Measurements from ENCODE around the gene SUB1.

The SUB1 gene

GRCh38 chr5:32589942-32590869, 4.8 kb downstream of the SUB1 start:
- Histone ChIP-seq H3K27ac (no peak overlapping the region), H3K4me3 (ENCODE audit: low read depth, low read length) (no peak overlapping the region), H3K27me3 (replicated peaks) (no peaks in the 10 kb centered on the region), H3K36me3 (replicated peaks) (peaks cover 39% of the 10 kb centered on the region)
- in situ Hi-C loops (cut with HindIII; ENCODE audit: low pct_ligation_motif_present, low sequenced_read_pairs): no loop called here
- peak; percentile 66 for DNase-seq
- TF ChIP-seq, protein P1, sequence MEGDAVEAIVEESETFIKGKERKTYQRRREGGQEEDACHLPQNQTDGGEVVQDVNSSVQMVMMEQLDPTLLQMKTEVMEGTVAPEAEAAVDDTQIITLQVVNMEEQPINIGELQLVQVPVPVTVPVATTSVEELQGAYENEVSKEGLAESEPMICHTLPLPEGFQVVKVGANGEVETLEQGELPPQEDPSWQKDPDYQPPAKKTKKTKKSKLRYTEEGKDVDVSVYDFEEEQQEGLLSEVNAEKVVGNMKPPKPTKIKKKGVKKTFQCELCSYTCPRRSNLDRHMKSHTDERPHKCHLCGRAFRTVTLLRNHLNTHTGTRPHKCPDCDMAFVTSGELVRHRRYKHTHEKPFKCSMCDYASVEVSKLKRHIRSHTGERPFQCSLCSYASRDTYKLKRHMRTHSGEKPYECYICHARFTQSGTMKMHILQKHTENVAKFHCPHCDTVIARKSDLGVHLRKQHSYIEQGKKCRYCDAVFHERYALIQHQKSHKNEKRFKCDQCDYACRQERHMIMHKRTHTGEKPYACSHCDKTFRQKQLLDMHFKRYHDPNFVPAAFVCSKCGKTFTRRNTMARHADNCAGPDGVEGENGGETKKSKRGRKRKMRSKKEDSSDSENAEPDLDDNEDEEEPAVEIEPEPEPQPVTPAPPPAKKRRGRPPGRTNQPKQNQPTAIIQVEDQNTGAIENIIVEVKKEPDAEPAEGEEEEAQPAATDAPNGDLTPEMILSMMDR (IDR thresholded peaks at IDR 0.05; ENCODE audit: low read depth, low read length, missing control alignments): peak; percentile 56

DNA sequence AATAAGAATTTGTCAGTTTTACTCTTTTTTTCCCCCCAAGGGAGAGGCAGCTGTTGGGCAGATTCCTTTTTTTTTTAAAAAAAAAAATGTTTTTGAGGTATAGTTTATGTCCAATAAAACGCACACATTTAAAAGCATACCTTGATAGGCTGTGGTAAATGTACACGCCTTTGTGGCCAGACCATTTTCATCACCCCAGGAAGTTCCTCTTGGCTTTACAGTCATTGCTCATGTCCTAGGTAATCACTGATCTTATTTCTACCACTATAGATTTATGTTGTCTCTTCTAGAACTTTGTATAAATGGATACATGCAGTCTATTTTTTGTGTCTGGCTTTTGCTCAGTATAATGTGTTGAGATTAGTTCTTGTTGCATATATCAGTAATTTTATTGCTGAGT, 9.8 kb downstream of the SUB1 start:
- TF ChIP-seq, protein P1 (IDR thresholded peaks at IDR 0.05; ENCODE audit: low read depth, low read length, missing control alignments): no peak
- in situ Hi-C loops (cut with HindIII; ENCODE audit: low pct_ligation_motif_present, low sequenced_read_pairs): no loop called here
- Histone ChIP-seq H3K4me3 (ENCODE audit: low read depth, low read length) (no peak overlapping the region), H3K27me3 (replicated peaks) (no peaks in the 10 kb centered on the region), H3K36me3 (replicated peaks) (peaks cover 54% of the 10 kb centered on the region), H3K27ac (no peak overlapping the region)
- DNase-seq: no peak

GRCh38 chr5:32597041-32597629, 11.8 kb downstream of the SUB1 start:
- TF ChIP-seq, protein P1 (IDR thresholded peaks at IDR 0.05; ENCODE audit: low read depth, low read length, missing control alignments): no peak
- no peak for DNase-seq
- Histone ChIP-seq H3K27ac (no peak overlapping the region), H3K4me3 (ENCODE audit: low read depth, low read length) (no peak overlapping the region), H3K36me3 (replicated peaks) (peaks cover 44% of the 10 kb centered on the region), H3K27me3 (replicated peaks) (no peaks in the 10 kb centered on the region)
- in situ Hi-C loops (cut with HindIII; ENCODE audit: low pct_ligation_motif_present, low sequenced_read_pairs): no loop called here

GRCh38 chr5:32598260-32598937, 13.0 kb downstream of the SUB1 start:
- H3K27me3 ChIP-seq (replicated peaks): no peaks in the 10 kb centered on the region
- no peak overlapping the region for H3K27ac ChIP-seq
- TF ChIP-seq, protein P1 (IDR thresholded peaks at IDR 0.05; ENCODE audit: low read depth, low read length, missing control alignments): no peak
- in situ Hi-C loops (cut with HindIII; ENCODE audit: low pct_ligation_motif_present, low sequenced_read_pairs): no loop called here
- no peak for DNase-seq
- peaks cover 36% of the 10 kb centered on the region for H3K36me3 ChIP-seq (replicated peaks)
- H3K4me3 ChIP-seq (ENCODE audit: low read depth, low read length): no peak overlapping the region

- H3K36me3 ChIP-seq (replicated peaks): peaks cover 32% of the 10 kb centered on the region
- TF ChIP-seq, protein P1 (IDR thresholded peaks at IDR 0.05; ENCODE audit: low read depth, low read length, missing control alignments): no peak
- no peaks in the 10 kb centered on the region for H3K27me3 ChIP-seq (replicated peaks)
- H3K4me3 ChIP-seq (ENCODE audit: low read depth, low read length): no peak overlapping the region
- no peak for DNase-seq
- no peak overlapping the region for H3K27ac ChIP-seq
- in situ Hi-C loops (cut with HindIII; ENCODE audit: low pct_ligation_motif_present, low sequenced_read_pairs): no loop called here
Observed at GRCh38 chr5:32598997-32599549, 13.7 kb downstream of the SUB1 start.

Measured in brain microvascular endothelial cell (primary cell).